ENCODE measurements around the gene SBF2.

GRCh38 chr11:9895006-9895405, 399.0 kb downstream of the SBF2 start:
- TF ChIP-seq CTCF (IDR thresholded peaks at IDR 0.05; ENCODE audit: low read length), result no peak
- no peak for TF ChIP-seq EZH2 (IDR thresholded peaks at IDR 0.05; ENCODE audit: borderline replicate concordance, low read length)

Measured in OCI-LY1 (cell line).